Measurements from ENCODE around the gene INO80D.
"Not testable (repeated sequence)": the region's sequence is repeated elsewhere in the genome, so short reads cannot be mapped to it uniquely, and the experiment has no call there.

The INO80D gene

GRCh38 chr2:206064077-206064476 is 21.9 kb downstream of the INO80D start:
- H3K27ac Mint-ChIP-seq: peak overlapping the region; percentile 15
- ATAC-seq: no peak
- no peaks in the 10 kb centered on the region for H3K9me3 Mint-ChIP-seq
- H3K36me3 Mint-ChIP-seq: peaks cover 32% of the 10 kb centered on the region
- no peaks in the 10 kb centered on the region for H3K27me3 Mint-ChIP-seq
- H3K4me3 Mint-ChIP-seq: no peak overlapping the region
- peaks cover 38% of the 10 kb centered on the region for H3K4me1 Mint-ChIP-seq

GRCh38 chr2:206063635-206064034 is 22.3 kb downstream of the INO80D start:
- peaks cover 34% of the 10 kb centered on the region for H3K4me1 Mint-ChIP-seq
- no peaks in the 10 kb centered on the region for H3K27me3 Mint-ChIP-seq
- H3K9me3 Mint-ChIP-seq: no peaks in the 10 kb centered on the region
- peaks cover 32% of the 10 kb centered on the region for H3K36me3 Mint-ChIP-seq
- H3K27ac Mint-ChIP-seq: peak overlapping the region; percentile 15
- no peak for ATAC-seq
- H3K4me3 Mint-ChIP-seq: no peak overlapping the region

- Mint-ChIP-seq H3K27me3 (no peaks in the 10 kb centered on the region), H3K27ac (no peak overlapping the region), H3K9me3 (no peaks in the 10 kb centered on the region), H3K4me3 (no peak overlapping the region), H3K4me1 (peaks cover 34% of the 10 kb centered on the region), H3K36me3 (peaks cover 31% of the 10 kb centered on the region)
- no peak for ATAC-seq
These were observed 23.2 kb downstream of the INO80D start for GRCh38 chr2:206062724-206063123.

DNA sequence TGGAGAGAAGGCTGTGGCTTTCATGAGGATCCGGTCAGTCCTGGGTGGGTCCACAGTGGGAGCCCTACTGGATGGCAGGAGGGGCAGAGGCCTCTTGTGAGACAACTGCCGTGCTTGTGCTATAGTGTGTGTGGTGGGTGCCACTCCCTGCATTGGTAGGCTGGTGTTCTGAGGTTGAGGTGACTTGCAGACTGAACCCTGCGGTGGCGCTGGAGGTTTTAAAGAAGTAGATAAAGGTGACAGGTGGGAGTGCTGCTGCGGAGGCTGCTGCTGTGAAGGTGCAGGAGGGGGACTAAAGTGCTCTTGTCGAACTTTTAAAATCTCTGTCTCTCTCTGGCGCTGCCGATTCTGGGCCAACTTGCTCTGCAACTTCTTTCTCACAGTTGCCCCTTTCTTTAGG is 29.7 kb downstream of the INO80D start:
- peaks cover 9% of the 10 kb centered on the region for H3K4me1 Mint-ChIP-seq
- no peak for ATAC-seq
- no peak overlapping the region for H3K4me3 Mint-ChIP-seq
- H3K9me3 Mint-ChIP-seq: no peaks in the 10 kb centered on the region
- H3K27me3 Mint-ChIP-seq: no peaks in the 10 kb centered on the region
- H3K27ac Mint-ChIP-seq: peak overlapping the region; percentile 24
- H3K36me3 Mint-ChIP-seq: peaks cover 37% of the 10 kb centered on the region

DNA sequence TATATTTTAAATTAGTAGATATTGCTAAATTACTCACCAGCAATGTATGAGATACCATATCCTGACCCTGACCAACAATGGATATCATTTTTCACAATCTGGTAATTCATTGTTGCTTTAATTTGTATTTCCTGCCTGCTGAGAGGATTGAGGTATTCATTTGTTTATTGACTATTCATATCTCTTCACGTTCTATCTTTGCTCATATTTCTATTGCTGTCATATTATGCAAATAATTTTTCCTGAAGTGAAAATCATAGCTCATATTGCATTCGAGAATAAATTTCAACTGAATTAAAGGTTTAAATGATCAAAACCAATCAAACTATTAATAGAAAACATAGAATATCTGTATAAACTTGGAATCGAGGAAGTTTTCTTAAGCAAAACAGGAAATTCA is 31.0 kb downstream of the INO80D start:
- ATAC-seq: no peak
- H3K27ac Mint-ChIP-seq: no peak overlapping the region
- peaks cover 44% of the 10 kb centered on the region for H3K36me3 Mint-ChIP-seq
- no peak overlapping the region for H3K4me3 Mint-ChIP-seq
- no peaks in the 10 kb centered on the region for H3K27me3 Mint-ChIP-seq
- H3K9me3 Mint-ChIP-seq: no peaks in the 10 kb centered on the region
- peaks cover 9% of the 10 kb centered on the region for H3K4me1 Mint-ChIP-seq

- no peak overlapping the region for H3K27ac Mint-ChIP-seq
- H3K4me1 Mint-ChIP-seq: peaks cover 9% of the 10 kb centered on the region
- ATAC-seq: no peak
These were observed 34.1 kb downstream of the INO80D start for GRCh38 chr2:206051912-206052311.

DNA sequence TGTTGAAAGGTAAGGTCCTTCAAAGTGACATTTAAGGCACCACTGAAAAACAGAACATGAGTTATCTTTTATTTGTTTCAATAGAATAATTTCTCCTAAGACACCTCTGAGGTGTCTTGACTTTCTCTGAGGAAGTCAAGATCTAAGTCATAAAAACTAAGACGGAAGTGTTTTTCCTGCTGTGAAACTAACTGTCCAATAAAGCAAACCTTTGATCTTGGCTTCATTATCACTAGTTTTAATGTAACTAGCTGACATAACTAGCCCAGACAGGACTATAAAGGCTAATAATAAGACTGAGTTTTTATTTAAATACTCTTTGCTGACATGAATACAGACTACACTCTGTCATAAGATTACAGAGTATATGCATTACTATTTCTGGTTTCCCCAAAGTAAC is 36.6 kb downstream of the INO80D start:
- peaks cover 14% of the 10 kb centered on the region for H3K4me1 Mint-ChIP-seq
- no peak for ATAC-seq
- H3K27ac Mint-ChIP-seq: no peak overlapping the region
- no peaks in the 10 kb centered on the region for H3K27me3 Mint-ChIP-seq
- no peak overlapping the region for H3K4me3 Mint-ChIP-seq
- peaks cover 46% of the 10 kb centered on the region for H3K36me3 Mint-ChIP-seq
- H3K9me3 Mint-ChIP-seq: no peaks in the 10 kb centered on the region

More at GRCh38 chr2:206051912-206052311, 34.1 kb downstream of the INO80D start:
- Mint-ChIP-seq H3K4me3 (no peak overlapping the region), H3K36me3 (peaks cover 44% of the 10 kb centered on the region), H3K27me3 (no peaks in the 10 kb centered on the region), H3K9me3 (no peaks in the 10 kb centered on the region)

DNA sequence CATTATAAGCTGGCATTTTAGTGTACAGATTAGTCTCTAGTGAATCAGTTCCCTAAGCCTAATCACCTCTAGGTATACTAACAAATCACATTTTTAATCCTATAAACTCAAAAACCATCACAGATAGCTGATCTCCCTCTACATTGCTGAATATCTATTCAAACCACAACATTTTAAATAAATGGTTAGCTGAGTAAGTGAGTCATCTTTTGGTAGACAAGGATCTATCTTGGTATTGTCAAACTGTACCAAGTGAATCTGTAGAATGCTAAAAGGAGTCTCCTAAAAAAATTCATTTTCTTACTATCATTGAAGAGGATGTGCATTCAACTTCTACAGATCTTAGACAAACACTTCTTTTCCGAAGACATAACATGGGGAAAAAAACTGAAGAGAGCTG is 40.7 kb downstream of the INO80D start:
- Mint-ChIP-seq H3K9me3 (peaks cover 3% of the 10 kb centered on the region), H3K27me3 (no peaks in the 10 kb centered on the region), H3K4me3 (no peak overlapping the region), H3K36me3 (peaks cover 64% of the 10 kb centered on the region), H3K4me1 (peaks cover 38% of the 10 kb centered on the region), H3K27ac (no peak overlapping the region)
- ATAC-seq: no peak

- H3K36me3 Mint-ChIP-seq: peaks cover 81% of the 10 kb centered on the region
- ATAC-seq: no peak
- H3K4me1 Mint-ChIP-seq: peaks cover 52% of the 10 kb centered on the region
- no peak overlapping the region for H3K27ac Mint-ChIP-seq
- H3K9me3 Mint-ChIP-seq: peaks cover 3% of the 10 kb centered on the region
- H3K4me3 Mint-ChIP-seq: no peak overlapping the region
- no peaks in the 10 kb centered on the region for H3K27me3 Mint-ChIP-seq
These were observed 45.4 kb downstream of the INO80D start for GRCh38 chr2:206040525-206040924.

DNA sequence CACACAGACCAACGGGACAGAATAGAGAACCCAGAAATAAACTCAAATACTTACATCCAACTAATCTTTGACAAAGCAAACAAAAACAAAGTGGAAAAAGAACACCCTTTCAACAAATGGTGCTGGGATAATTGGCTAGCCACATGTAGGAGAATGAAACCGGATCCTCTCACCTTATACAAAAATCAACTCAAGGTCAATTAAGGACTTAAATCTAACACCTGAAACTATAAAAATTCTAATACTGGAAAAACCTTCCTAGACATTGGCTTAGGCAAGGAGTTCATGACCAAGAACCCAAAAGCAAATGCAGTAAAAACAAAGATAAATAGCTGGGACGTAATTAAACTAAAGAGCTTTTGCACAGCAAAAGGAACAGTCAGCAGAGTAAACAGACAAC is 50.6 kb downstream of the INO80D start:
- not testable (repeated sequence) for H3K4me3 Mint-ChIP-seq, H3K27me3 Mint-ChIP-seq, H3K27ac Mint-ChIP-seq, ATAC-seq, H3K9me3 Mint-ChIP-seq
- Mint-ChIP-seq H3K36me3 (peaks cover 89% of the 10 kb centered on the region), H3K4me1 (peaks cover 65% of the 10 kb centered on the region)

DNA sequence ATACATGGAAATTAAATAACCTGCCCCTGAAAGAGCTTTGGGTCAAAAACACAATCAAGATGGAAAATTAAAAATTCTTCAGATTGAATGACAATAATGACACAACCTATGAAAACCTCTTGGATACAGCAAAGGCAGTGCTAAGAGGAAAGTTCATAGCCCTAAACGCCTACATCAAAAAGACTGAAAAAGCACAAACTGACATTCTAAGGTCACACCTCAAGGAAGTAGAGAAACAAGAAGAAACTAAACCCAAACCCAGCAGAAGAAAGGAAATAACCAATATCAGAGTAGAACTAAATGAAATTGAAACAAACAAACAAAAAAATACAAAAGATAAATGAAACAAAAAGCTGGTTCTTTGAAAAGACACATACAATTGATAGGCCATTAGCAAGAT is 52.5 kb downstream of the INO80D start:
- not testable (repeated sequence) for H3K27me3 Mint-ChIP-seq, H3K9me3 Mint-ChIP-seq, ATAC-seq, H3K27ac Mint-ChIP-seq, H3K4me3 Mint-ChIP-seq
- Mint-ChIP-seq H3K36me3 (peaks cover 92% of the 10 kb centered on the region), H3K4me1 (peaks cover 71% of the 10 kb centered on the region)

- H3K36me3 Mint-ChIP-seq: peaks cover 88% of the 10 kb centered on the region
- peaks cover 63% of the 10 kb centered on the region for H3K4me1 Mint-ChIP-seq
- H3K27ac Mint-ChIP-seq: peak overlapping the region; percentile 50
- ATAC-seq: no peak
- H3K9me3 Mint-ChIP-seq: peaks cover 8% of the 10 kb centered on the region
- H3K27me3 Mint-ChIP-seq: no peaks in the 10 kb centered on the region
- H3K4me3 Mint-ChIP-seq: no peak overlapping the region
These were observed 53.9 kb downstream of the INO80D start for GRCh38 chr2:206031950-206032567.

GRCh38 chr2:206031162-206031784 is 54.7 kb downstream of the INO80D start:
- H3K9me3 Mint-ChIP-seq: peaks cover 8% of the 10 kb centered on the region
- H3K27ac Mint-ChIP-seq: peak overlapping the region; percentile 50
- H3K27me3 Mint-ChIP-seq: no peaks in the 10 kb centered on the region
- peaks cover 83% of the 10 kb centered on the region for H3K36me3 Mint-ChIP-seq
- peaks cover 63% of the 10 kb centered on the region for H3K4me1 Mint-ChIP-seq
- peak; percentile 58 for ATAC-seq
- H3K4me3 Mint-ChIP-seq: no peak overlapping the region

DNA sequence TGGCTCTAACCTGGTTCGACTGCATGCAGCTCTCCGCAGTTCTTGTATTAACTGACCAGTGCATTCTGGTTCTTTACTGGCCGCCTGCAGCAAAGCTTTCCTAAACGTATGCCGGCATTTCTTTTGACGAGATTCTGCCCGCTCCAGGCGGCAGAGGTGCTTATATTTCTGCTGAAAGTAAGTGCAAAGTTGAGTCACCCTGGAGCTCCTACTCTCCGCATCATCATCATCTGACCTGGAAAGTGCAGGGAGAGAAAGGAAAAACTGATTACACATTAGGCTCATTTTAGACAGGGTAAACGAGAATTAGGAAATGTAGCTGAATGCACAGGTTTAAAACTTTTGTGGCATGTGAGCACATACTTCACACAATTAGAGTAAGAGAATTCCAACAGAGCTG is 57.9 kb downstream of the INO80D start:
- peaks cover 57% of the 10 kb centered on the region for H3K36me3 Mint-ChIP-seq
- peaks cover 4% of the 10 kb centered on the region for H3K9me3 Mint-ChIP-seq
- no peak overlapping the region for H3K27ac Mint-ChIP-seq
- H3K4me1 Mint-ChIP-seq: peaks cover 34% of the 10 kb centered on the region
- no peaks in the 10 kb centered on the region for H3K27me3 Mint-ChIP-seq
- no peak for ATAC-seq
- H3K4me3 Mint-ChIP-seq: no peak overlapping the region

DNA sequence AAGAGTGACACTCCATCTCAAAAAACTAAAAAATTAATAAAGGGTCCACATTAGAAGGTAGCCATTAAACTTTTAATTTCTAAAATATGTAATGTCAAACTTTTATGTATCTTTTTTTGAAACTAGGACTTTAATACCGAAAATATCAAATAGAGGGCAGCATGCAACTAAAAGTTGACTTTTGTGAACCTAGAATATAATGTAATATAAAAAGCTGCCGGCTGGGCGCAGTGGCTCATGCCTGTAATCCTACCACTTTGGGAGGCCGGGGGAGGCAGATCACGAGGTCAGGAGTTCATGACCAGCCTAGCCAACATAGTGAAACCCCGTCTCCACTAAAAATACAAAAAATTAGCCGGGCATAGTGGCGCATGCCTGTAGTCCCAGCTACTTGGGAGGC is 62.8 kb downstream of the INO80D start:
- H3K4me1 Mint-ChIP-seq: no peaks in the 10 kb centered on the region
- no peak for ATAC-seq
- H3K4me3 Mint-ChIP-seq: no peak overlapping the region
- H3K27ac Mint-ChIP-seq: no peak overlapping the region
- no peaks in the 10 kb centered on the region for H3K9me3 Mint-ChIP-seq
- H3K36me3 Mint-ChIP-seq: peaks cover 27% of the 10 kb centered on the region
- no peaks in the 10 kb centered on the region for H3K27me3 Mint-ChIP-seq

DNA sequence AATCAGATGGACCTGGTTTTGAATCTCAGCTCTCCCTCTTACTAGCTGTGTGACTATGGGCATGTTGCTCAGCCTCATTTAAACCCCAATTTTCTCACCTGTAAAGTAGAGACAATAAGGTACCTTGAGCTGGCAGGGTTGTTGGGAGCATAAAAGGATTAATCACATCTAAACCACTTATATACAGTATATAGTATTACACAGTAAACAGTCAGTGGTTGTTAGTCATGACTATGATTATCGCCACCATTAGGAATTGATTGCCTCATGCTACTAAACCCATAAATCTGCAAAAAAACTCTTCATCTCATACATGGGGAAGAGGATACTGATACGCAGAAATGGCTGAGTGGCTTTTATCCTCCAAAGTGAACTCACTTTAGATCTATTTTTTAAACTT is 65.8 kb downstream of the INO80D start:
- Mint-ChIP-seq H3K27ac (no peak overlapping the region), H3K27me3 (no peaks in the 10 kb centered on the region), H3K4me1 (no peaks in the 10 kb centered on the region), H3K36me3 (peaks cover 47% of the 10 kb centered on the region), H3K4me3 (no peak overlapping the region), H3K9me3 (peaks cover 8% of the 10 kb centered on the region)
- no peak for ATAC-seq

All from stimulated activated memory B cell treated with anti-CD40 and anti-IgM and Interleukin-4, amounts not matched to agents 10 μg/mL and 1 μg/mL and 100 μg/mL, for 72 hours (primary cell).